ENCODE measurements around the gene KRTAP2-1.

- no peak for TF ChIP-seq CTCF (IDR thresholded peaks at IDR 0.05; ENCODE audit: borderline replicate concordance, extremely low read depth, low read length, poor library complexity, severe bottlenecking)
- TF ChIP-seq EZH2 (IDR thresholded peaks at IDR 0.05; ENCODE audit: borderline replicate concordance, low read depth, low read length, severe bottlenecking), result no peak
Measured at GRCh38 chr17:41067281-41067680, 20.2 kb upstream of the KRTAP2-1 start.
